Fibroblast of pulmonary artery (primary cell): ENCODE measurements around the gene MBTPS2.

Experiments
- DNase-seq: peaks from one replicate; pipeline ENCODE4 v3.0.0-alpha.2; 2010; ENCODE audit warnings: low read depth
- H3K4me3 ChIP-seq: replicated peaks from 2 replicates; pipeline ENCODE4 v1.5.1; 2011; ENCODE audit warnings: low read depth, mild to moderate bottlenecking, control low read depth, low read length, moderate library complexity
- TF ChIP-seq, protein P1 (sequence below): IDR thresholded peaks from 2 replicates; pipeline ENCODE4 v1.5.1; 2011; ENCODE audit warnings: mild to moderate bottlenecking, control low read depth, low read length, inconsistent platforms; ENCODE audit errors: missing control alignments

The MBTPS2 gene

GRCh38 chrX:21932292-21933002 lies 93.0 kb downstream of the MBTPS2 start:
- TF ChIP-seq, protein P1, sequence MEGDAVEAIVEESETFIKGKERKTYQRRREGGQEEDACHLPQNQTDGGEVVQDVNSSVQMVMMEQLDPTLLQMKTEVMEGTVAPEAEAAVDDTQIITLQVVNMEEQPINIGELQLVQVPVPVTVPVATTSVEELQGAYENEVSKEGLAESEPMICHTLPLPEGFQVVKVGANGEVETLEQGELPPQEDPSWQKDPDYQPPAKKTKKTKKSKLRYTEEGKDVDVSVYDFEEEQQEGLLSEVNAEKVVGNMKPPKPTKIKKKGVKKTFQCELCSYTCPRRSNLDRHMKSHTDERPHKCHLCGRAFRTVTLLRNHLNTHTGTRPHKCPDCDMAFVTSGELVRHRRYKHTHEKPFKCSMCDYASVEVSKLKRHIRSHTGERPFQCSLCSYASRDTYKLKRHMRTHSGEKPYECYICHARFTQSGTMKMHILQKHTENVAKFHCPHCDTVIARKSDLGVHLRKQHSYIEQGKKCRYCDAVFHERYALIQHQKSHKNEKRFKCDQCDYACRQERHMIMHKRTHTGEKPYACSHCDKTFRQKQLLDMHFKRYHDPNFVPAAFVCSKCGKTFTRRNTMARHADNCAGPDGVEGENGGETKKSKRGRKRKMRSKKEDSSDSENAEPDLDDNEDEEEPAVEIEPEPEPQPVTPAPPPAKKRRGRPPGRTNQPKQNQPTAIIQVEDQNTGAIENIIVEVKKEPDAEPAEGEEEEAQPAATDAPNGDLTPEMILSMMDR: no peak
- H3K4me3 ChIP-seq: no peak overlapping the region
- peak; percentile 91 for DNase-seq

DNA sequence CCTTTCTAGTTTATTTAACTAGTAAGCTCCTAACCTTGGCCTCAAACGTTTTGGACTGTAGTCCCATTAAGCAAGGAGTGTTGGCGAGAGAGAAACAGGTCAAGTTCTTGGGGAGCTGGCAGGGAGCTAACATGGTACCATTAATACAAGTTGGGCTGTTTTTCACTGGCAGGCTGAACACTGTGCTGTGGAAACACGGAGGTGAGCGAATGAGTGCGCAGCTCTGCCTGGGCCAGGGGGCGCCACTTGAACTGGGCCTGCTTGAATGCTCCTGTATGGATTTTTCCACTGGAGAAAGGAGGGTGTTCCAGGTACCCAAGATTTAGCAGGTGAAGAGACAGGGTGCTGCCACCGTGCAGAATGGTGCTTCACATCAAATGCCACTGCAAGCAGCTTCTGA lies 93.7 kb downstream of the MBTPS2 start:
- TF ChIP-seq, protein P1: no peak
- no peak for DNase-seq

GRCh38 chrX:21934414-21934813 lies 95.0 kb downstream of the MBTPS2 start:
- H3K4me3 ChIP-seq: no peak overlapping the region
- TF ChIP-seq, protein P1: no peak
- DNase-seq: no peak

More for the DNA sequence above, 93.7 kb downstream of the MBTPS2 start:
- H3K4me3 ChIP-seq: no peak overlapping the region
